D721Med (cell line): ENCODE results near the gene ZBTB9.

Source experiments
- DNase-seq: peaks from one replicate; pipeline ENCODE4 v3.0.0; 2011; ENCODE audit warnings: low spot score; ENCODE audit not compliant: insufficient read length
- FAIRE-seq: peaks from 2 replicates; lab custom pipeline; 2011; peaks lifted over from hg19 to GRCh38; lab: Jason Lieb, UNC
- TF ChIP-seq, protein P1 (sequence below): IDR thresholded peaks from 2 replicates; pipeline ENCODE4 v1.5.1; 2012; ENCODE audit warnings: mild to moderate bottlenecking, control low read depth; ENCODE audit not compliant: insufficient read depth; ENCODE audit errors: missing control alignments

The ZBTB9 gene

DNA sequence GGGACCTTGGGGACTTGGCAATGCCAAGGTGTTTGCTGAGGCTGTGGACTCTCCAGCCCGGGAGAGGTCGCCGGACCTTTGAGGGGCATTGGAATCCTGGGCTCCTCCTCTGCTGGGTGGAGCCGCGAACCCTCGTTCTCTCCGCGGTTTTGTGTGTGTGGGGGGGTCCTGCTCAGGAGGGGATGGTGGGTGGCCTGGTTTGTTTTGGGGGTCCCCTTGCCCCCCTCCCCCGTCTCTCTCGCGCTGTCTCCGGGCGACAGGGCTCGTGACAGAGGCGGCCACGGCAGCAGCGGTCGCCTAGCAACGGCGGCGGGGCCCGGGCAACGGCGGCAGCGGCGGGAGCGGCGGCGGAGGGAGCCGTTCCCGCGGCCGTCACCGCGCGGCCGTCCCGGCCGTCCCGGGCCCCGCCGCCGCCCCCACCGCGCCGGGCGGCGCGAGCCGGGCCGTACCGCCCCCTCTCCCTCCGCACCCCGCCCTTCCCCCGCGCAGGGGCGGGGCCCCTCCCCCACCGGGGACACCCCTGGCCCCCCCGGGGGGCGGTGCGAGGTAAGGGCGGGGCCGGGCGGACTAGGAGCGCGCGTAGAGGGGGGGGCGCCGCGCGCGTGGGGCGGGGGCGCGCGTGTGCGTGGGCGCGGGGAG lies 26.7 kb upstream of the ZBTB9 start:
- TF ChIP-seq, protein P1, sequence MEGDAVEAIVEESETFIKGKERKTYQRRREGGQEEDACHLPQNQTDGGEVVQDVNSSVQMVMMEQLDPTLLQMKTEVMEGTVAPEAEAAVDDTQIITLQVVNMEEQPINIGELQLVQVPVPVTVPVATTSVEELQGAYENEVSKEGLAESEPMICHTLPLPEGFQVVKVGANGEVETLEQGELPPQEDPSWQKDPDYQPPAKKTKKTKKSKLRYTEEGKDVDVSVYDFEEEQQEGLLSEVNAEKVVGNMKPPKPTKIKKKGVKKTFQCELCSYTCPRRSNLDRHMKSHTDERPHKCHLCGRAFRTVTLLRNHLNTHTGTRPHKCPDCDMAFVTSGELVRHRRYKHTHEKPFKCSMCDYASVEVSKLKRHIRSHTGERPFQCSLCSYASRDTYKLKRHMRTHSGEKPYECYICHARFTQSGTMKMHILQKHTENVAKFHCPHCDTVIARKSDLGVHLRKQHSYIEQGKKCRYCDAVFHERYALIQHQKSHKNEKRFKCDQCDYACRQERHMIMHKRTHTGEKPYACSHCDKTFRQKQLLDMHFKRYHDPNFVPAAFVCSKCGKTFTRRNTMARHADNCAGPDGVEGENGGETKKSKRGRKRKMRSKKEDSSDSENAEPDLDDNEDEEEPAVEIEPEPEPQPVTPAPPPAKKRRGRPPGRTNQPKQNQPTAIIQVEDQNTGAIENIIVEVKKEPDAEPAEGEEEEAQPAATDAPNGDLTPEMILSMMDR: no peak
- FAIRE-seq (no peak), DNase-seq (peak; percentile 66)

DNA sequence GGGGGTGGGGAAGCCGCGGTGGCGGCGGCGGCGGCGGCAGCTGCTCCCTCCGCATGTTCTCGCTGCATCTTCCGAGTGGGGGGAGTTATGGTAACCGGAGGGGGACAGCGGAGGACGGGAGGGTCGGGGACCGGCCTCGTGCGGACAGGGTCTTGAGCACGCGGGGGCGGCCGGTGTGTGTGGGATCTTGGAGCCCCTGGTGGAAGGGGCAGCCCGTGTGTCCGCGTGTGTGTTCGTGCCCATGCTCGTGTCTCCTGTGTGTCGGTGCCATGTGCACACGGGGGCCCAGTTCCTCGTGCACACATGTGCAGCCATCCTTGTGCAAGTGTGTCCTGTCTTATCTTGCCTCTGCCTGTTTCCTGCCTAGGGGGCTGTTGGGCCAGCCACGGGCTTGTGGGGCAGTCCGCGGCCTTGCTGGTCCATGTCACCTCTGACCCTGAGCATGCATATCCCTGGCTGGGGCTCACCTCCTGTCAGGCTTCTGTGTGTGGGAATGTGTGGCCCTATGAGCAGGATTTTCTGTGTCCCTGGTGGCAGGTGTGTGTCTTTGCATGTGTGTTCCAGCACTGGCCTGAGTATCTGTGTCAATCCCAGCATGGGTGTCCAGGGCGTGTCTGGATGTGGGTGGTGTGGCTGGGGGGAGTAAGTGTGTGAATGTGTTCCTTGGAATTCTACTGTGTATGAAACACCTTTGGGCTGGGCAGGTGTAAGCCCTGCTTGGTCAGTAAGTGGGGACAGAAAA lies 26.0 kb upstream of the ZBTB9 start:
- no peak for FAIRE-seq
- TF ChIP-seq, protein P1: no peak
- DNase-seq: no peak

DNA sequence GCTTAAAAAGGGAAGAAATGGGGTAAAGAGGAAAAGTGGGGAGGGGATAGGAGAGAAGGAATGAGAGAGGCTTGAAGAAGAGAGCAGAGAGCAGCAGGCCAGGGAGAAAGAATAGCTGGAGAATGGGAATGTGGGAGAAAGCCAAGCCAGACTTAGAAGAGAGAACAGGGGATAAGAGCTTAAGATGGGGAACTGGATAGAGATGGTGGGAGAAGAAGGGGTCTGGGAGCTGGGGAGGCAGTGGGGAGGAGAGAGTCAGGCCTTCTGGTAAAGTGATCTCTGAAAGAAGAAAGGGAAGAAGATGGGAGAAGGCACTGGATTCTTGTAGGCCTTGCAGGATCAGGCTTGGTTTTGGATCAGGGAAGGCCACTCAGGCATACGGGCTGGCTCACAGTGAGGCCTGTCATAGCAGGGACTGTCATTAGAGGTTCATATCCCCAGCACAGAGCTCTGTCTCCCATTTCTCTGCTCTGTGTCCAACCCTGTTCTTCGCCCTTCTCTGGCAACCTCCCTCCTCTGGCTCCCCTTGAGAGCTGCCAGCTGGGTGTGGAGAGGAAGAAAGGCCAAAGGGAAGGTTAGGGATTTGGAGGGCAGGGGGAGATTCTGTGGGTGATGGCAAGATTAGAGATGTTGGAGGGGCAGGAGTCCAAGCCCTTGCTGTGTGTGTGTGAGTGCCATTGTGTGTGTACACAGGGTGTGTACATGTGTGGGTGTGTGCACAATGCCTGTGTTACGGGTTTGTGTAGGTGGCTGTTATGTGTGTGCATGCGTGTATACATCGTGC lies 25.2 kb upstream of the ZBTB9 start:
- DNase-seq (no peak), FAIRE-seq (no peak)
- TF ChIP-seq, protein P1: no peak

DNA sequence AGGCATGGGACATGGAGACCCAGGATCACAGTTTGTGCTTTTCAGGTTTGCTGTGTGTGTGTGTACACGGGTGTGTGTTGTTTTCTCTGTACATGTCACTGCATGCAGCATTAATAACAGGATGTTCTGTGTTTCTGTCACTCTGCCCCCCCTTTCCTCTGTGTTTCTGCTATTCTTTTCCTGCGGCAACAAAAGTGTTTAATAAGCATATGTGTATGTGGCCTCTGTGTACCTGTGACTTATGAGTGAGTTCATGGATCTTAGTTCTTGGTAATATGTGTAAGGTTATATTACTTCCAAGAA lies 24.7 kb upstream of the ZBTB9 start:
- TF ChIP-seq, protein P1: no peak
- DNase-seq: no peak
- no peak for FAIRE-seq

DNA sequence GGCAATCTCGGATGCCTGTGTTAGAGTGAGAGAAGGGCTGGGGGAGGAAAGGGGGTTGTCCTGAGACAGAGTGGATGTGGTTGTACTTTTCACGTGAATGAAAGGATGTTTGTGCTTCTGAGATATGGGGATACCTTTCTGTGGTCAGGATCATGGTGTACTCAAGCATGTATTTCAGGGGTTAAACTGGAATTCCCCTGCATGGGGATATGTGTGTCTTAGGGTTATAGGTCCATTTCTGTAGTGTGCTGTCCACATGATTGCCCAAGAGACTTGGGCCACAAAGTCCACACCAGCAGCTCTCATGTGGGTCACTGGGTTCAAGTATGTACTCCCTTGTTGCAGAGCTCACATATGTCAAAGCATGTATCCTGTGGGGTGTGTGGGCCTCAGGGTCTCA lies 24.0 kb upstream of the ZBTB9 start:
- DNase-seq (no peak), FAIRE-seq (no peak)
- TF ChIP-seq, protein P1: no peak

DNA sequence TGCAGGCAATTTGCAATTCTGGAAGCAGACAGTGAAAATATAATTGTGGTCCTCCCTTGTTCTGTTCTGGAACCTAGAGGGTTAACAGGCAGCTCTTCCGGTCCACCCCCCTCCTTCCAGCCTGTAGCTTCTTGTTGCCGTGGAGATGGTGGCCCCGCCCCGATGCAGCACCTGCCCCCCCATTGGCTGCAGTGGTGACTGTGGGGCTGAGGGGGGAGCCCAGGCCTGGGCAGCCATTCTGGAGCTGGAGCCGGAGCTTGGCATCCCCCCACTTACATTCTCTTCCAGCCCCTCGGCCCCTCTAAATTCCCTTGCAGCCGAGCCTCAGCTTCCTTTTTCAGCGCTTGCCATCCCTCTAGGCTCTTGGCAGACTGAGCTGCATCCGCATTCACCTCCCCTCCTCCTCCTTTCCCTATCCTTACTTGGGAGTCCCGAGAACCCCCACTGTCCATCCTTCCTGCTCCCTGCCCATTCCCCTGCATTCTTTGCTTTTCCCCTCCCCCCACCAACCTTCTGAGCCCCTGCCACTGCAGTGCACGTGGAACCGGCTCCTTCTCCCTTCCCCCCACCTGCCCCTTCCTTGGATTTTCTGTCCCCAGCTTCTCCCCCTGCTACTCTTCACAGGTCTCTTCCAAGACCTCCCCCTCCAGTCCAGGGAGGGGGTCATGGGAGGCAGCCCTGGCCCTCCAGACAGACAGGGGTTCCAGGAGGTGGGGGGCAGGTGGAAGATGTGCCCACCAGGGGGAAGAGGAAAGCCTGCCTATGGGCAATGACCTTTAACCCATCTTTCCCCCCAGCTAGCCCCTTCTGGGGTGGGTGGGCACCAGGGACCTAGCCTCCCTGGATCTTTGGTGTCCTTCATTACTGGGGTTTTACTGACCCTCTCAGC lies 23.1 kb upstream of the ZBTB9 start:
- TF ChIP-seq, protein P1: no peak
- FAIRE-seq: no peak
- DNase-seq: peak; percentile 91
